Astrocyte (in vitro differentiated cells and primary cell): ENCODE measurements around the gene TOMM40L.

Experiments
- CTCF ChIP-seq: IDR thresholded peaks from 2 replicates; pipeline ENCODE4 v1.5.1; 2011; ENCODE audit warnings: low read depth, mild to moderate bottlenecking, inconsistent platforms, low read length, moderate library complexity; ENCODE audit not compliant: insufficient read depth
- EZH2 ChIP-seq: IDR thresholded peaks from 2 replicates; pipeline ENCODE4 v1.6.1; 2012; ENCODE audit warnings: mild to moderate bottlenecking, low read length, inconsistent platforms; ENCODE audit not compliant: insufficient read depth

- no peak for TF ChIP-seq CTCF
- TF ChIP-seq EZH2: no peak
Measured at GRCh38 chr1:161196111-161196510, 29.7 kb upstream of the TOMM40L start.
